Measurements from ENCODE around the gene SGCD. TPM values are rescaled to one million over a fixed set of nuclear protein-coding genes. Genes with fewer than 3 reads are reported as not detected.
"Not testable (repeated sequence)": the region's sequence is repeated elsewhere in the genome, so short reads cannot be mapped to it uniquely, and the experiment has no call there.

SGCD gene
- total RNA-seq, 1 experiment from 2014 or later: 5.8 TPM

DNA sequence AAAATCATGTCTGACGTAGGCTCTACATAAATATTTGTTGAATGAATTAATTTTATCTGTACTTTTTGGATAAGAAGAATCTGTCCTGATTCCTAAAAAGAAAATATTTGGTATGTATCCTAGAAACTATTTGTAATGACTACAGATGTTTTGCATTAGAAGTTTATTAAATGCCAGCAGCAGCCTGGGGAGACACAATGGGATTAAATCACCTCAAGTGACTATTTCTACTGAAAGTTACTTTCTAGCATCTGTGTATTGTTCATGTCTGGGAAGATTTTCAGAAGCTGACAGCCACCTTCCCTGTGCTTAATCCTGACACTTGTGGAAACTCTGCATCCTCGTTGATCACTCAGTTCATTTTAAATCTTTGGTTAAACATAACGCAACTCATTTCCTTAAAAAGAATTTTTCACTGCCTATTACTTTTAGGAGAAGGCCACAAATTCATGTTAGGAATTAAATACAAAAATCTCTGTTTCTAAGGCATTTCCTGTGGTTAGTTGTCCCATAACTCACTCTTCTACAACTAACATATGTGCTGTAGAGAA lies 313.8 kb downstream of the SGCD start:
- no peak overlapping the region for H3K27ac ChIP-seq
- no peak overlapping the region for H3K4me3 ChIP-seq
- no peaks in the 10 kb centered on the region for H3K36me3 ChIP-seq
- no peaks in the 10 kb centered on the region for H3K27me3 ChIP-seq
- 0 out of 2 replicates have a peak, but pooled peaks cover 4% of the 10 kb centered on the region for H3K4me1 ChIP-seq
- DNase-seq: no peak
- H3K9me3 ChIP-seq (replicated peaks): no peaks in the 10 kb centered on the region

DNA sequence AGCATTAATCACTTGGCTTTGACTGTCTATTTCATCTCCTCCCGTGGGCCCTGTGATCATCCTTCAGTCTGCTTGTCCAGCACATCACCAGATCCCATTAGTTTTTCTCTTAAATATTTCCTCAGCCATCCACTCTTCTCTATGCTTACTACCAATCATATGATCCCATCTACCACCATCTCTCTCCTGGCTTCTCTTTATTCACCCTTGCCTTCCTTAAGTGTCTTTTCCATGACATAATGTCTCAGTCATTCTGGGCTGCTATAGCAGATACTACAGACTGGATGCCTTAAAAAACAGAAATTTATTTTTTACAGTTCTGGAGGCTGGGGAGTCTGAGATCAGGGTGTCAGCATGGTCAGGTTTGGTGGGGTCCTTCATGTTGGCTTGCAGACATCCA lies 314.7 kb downstream of the SGCD start:
- no peaks in the 10 kb centered on the region for H3K36me3 ChIP-seq
- no peak overlapping the region for H3K27ac ChIP-seq
- H3K9me3 ChIP-seq (replicated peaks): no peaks in the 10 kb centered on the region
- H3K4me1 ChIP-seq: 0 out of 2 replicates have a peak, but pooled peaks cover 4% of the 10 kb centered on the region
- no peaks in the 10 kb centered on the region for H3K27me3 ChIP-seq
- H3K4me3 ChIP-seq: no peak overlapping the region
- no peak for DNase-seq

DNA sequence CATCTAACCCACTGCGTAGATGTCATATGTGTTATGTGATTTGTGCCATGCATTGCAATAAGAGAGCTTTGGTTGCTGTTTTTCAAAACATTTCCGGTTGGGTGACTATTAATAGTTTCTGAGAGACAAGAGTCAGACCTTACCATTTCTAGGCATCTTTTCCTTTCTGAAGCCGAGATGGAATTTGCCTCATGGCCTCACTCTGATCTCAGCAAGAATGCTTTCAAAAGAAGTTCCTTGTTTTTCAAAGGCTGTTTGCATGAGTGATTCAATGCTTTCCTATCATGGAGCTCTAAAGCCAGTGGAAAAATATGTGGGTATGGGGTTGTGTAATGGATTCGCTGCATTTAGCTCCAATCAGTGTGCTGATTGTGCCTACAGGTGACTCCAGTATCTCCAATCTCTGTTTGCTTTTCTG lies 320.1 kb downstream of the SGCD start:
- Histone ChIP-seq H3K27ac (no peak overlapping the region), H3K4me1 (no peaks in the 10 kb centered on the region), H3K36me3 (no peaks in the 10 kb centered on the region), H3K27me3 (no peaks in the 10 kb centered on the region), H3K4me3 (no peak overlapping the region), H3K9me3 (replicated peaks) (no peaks in the 10 kb centered on the region)
- DNase-seq: no peak

DNA sequence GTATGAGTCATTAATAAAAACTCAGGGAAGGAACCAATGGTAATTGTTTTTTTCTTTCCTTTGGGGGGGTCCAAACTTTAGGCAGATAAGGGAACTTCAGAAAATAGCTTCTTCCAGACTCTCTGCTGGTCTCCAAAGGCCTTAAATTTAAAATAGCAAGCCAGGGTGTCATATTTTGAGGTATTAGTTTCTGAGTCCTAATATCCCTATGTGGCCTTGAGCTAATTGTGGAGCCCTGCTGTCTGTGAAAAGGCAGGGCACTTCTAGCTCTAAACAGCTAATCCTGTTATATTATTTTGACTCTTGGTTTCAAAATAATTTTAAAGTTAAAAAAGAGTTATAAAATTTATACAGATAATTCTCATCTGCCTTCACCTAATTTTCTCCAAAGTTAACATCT lies 327.5 kb downstream of the SGCD start:
- H3K36me3 ChIP-seq: no peaks in the 10 kb centered on the region
- no peaks in the 10 kb centered on the region for H3K9me3 ChIP-seq (replicated peaks)
- H3K27me3 ChIP-seq: no peaks in the 10 kb centered on the region
- H3K4me1 ChIP-seq: no peaks in the 10 kb centered on the region
- no peak for DNase-seq
- no peak overlapping the region for H3K4me3 ChIP-seq
- H3K27ac ChIP-seq: no peak overlapping the region

DNA sequence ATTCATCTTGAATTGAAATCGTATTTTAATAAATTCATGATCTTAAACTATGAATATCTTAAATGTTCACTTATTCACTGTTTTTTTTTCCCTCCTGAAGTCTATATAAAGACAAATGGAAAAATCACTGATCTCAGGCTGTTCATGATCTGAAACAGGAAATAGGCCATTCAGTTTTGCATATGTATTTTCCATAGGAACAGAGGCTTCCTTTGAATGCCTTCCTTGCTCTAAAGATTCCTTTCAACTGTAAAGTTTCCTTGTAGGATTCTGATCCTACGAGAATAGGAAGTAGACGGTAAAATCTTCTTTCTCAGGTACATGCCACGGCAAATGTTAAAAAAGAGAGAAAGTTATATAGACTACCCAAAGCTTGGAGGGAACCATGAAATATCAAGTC lies 328.8 kb downstream of the SGCD start:
- Histone ChIP-seq H3K4me1 (no peaks in the 10 kb centered on the region), H3K27me3 (no peaks in the 10 kb centered on the region), H3K36me3 (no peaks in the 10 kb centered on the region), H3K27ac (no peak overlapping the region), H3K4me3 (no peak overlapping the region), H3K9me3 (replicated peaks) (no peaks in the 10 kb centered on the region)
- DNase-seq: no peak

DNA sequence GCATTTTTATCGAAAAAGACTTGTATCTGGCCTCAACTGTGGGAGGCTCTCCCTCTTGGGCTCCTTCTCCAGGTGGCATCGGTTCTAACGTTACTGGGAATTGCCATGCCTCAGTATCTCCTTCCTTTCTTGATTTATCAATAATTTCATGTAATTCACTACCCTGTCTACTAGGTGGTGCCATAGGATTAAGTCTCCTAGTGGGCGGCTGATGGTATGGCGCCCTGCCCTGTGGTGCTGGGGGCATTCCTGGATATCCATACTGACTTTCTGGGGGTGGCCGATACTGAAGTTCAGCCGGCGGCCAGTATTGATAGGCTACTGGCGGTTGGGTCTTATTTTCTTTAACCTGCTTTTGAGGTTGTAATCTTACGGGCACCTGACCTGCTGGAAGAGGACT lies 337.9 kb downstream of the SGCD start:
- H3K4me1 ChIP-seq: not testable (repeated sequence)

DNA sequence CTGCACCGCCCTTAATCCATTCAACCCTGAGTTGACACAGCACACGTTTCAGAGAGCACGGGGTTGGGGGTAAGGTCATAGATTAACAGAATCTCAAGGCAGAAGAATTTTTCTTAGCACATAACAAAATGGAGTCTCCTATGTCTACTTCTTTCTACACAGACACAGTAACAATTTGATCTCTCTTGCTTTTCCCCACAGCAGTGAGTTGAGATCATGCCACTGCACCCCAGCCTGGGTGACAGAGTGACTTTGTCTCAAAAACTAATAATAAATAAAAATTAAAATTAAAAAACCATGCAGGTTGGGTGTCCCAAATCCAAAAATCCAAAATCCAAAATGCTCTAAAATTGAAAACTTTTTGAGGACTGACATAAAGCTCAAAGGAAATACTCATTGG lies 339.7 kb downstream of the SGCD start:
- H3K36me3 ChIP-seq; H3K27me3 ChIP-seq; H3K9me3 ChIP-seq (replicated peaks); DNase-seq; H3K4me3 ChIP-seq; H3K4me1 ChIP-seq; H3K27ac ChIP-seq: not testable (repeated sequence)

More for the DNA sequence above, 337.9 kb downstream of the SGCD start:
- H3K27me3 ChIP-seq; H3K9me3 ChIP-seq (replicated peaks); H3K27ac ChIP-seq; H3K4me3 ChIP-seq; H3K36me3 ChIP-seq; DNase-seq: not testable (repeated sequence)

DNA sequence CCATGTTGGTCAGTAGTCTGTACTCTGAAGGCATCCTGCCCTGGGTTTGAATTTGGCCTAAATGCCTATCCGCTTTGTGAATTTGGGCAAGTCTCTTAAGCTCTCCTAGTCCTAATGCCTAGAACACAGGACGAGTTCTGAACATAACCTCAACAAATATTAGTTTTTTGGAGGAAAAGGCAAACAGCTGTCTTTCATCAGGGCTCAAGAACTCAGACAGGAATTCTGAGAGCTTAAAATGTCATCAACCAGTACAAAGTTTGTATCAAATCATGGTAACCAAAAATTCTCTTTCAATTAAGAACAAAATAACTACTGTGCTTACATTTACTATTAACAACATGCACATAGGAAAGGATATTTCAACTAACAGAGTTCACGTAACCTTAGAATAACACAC lies 340.7 kb downstream of the SGCD start:
- no peak for DNase-seq
- H3K36me3 ChIP-seq: no peaks in the 10 kb centered on the region

DNA sequence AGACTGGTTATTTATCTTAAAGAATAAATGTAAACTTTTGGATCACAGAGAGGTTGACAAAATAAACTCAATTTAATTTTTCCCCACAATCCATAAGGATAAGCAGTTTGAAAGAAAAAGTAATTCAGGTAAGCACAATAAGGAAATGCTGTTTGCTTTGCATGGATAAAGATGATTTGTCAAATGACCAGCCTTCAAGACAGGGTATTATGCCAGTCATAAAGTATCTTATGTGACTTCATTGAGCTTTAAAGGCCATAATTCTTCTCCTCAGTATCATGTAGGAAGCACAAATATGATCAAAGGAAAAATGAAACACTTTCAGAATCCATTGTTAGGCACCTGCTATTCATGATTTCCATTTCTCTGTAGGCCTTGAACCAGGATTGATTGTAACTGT lies 342.5 kb downstream of the SGCD start:
- Histone ChIP-seq H3K36me3 (no peaks in the 10 kb centered on the region), H3K4me1 (no peaks in the 10 kb centered on the region), H3K27ac (no peak overlapping the region), H3K4me3 (no peak overlapping the region), H3K9me3 (replicated peaks) (no peaks in the 10 kb centered on the region), H3K27me3 (no peaks in the 10 kb centered on the region)
- DNase-seq: no peak

More for the DNA sequence above, 340.7 kb downstream of the SGCD start:
- H3K9me3 ChIP-seq (replicated peaks): no peaks in the 10 kb centered on the region
- no peak overlapping the region for H3K27ac ChIP-seq
- H3K27me3 ChIP-seq: no peaks in the 10 kb centered on the region
- H3K4me3 ChIP-seq: no peak overlapping the region
- no peaks in the 10 kb centered on the region for H3K4me1 ChIP-seq

DNA sequence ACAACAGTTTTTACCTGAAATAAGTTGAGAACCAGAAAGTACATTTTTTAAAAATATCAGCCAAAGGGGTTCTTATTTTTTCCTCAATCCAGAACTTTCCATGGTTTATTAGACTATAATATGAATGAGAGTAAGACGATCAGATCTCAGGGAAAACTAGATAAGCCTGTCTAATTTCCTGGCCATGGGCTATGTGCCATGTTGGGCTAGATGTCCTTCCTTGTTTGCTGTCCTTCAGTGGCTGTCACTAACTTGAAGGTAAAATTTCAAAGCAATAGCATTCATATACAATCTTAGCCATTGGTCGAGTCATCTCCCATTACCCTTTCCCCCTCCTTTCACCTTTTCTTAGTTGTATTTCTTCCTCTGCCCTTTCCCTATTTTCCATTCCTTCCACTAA lies 343.7 kb downstream of the SGCD start:
- Histone ChIP-seq H3K4me3 (no peak overlapping the region), H3K9me3 (replicated peaks) (no peaks in the 10 kb centered on the region), H3K36me3 (no peaks in the 10 kb centered on the region), H3K27ac (no peak overlapping the region), H3K27me3 (no peaks in the 10 kb centered on the region), H3K4me1 (no peaks in the 10 kb centered on the region)
- no peak for DNase-seq

DNA sequence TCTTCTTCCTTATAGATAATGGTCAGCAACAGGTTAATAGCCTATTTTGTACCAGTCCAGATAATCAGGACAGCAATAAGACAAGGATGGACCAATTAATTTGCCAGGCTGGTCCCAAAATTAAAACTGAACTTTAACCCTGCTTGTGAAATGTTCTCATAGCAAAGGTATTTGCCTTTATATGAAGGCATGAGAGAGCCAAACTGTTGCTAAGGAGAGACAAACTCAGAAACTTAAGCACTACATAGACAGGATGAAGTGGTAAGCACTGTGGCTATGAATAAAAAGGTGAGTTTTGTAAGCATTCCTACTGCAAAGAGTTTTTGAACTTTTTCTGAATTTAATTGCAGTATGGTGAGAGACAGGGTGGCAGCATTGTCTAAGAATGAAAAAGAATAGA lies 348.4 kb downstream of the SGCD start:
- Histone ChIP-seq H3K9me3 (replicated peaks) (no peaks in the 10 kb centered on the region), H3K4me1 (no peaks in the 10 kb centered on the region), H3K27me3 (no peaks in the 10 kb centered on the region), H3K27ac (no peak overlapping the region), H3K36me3 (no peaks in the 10 kb centered on the region), H3K4me3 (no peak overlapping the region)
- no peak for DNase-seq

DNA sequence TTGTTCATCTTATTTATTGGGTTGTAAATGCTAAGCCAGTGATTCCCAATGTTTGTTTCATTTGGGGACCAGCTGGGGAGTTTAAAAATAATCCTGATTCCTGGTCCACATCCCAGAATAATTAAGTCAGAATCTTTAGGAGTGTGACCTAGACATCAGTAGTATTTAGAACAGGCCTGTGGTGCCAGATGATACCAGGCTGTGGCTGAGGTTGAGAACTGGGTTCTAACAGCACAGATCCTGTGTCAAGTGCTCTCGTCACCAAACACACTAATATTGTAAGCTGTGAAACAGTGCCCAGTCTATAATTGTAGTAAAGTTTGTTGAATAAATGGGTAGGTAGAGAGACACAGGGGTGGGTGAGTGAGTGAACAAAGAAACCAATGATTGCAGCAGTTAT lies 351.0 kb downstream of the SGCD start:
- Histone ChIP-seq H3K4me3 (no peak overlapping the region), H3K27ac (no peak overlapping the region), H3K36me3 (no peaks in the 10 kb centered on the region), H3K9me3 (replicated peaks) (no peaks in the 10 kb centered on the region), H3K27me3 (no peaks in the 10 kb centered on the region), H3K4me1 (no peaks in the 10 kb centered on the region)
- no peak for DNase-seq

DNA sequence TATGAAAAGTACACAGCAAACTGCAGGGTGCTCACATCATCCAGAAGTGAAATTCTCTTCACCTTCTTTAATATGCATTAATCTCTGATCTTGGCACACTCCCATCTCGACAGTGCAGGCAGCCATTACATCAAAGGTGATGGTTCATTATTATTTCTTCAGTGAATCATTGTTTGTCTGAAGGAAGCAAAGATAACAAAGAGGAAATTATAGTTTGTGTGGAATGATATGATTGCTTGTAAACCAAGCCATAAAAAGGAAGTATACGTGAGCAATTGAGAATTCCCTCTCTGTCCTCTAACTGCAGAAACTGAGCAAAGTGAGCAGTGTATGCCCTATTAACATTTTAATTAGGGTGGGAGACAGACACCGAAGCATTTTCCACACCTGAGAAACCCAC lies 351.5 kb downstream of the SGCD start:
- Histone ChIP-seq H3K9me3 (replicated peaks) (no peaks in the 10 kb centered on the region), H3K27me3 (no peaks in the 10 kb centered on the region), H3K4me3 (no peak overlapping the region), H3K4me1 (no peaks in the 10 kb centered on the region), H3K27ac (no peak overlapping the region), H3K36me3 (no peaks in the 10 kb centered on the region)
- DNase-seq: no peak

DNA sequence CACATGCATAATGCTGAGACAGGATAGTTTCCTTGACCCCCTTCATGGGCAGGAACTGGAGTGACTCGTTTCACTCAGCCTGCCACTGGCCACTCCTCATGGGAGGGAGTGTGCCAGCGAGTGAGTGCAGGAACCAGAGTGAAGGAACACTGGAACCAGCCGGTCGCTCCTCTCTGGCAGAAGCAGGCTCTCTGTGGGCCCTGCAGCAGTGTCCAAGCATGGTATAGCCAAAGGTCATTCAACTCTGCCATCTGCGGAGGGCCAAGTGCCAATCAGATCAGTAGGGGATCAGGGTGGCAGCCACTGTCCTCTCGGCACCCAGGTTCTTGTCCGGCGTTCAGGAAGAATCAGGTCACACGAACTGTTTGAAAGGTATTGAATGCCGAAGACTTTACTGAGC lies 353.9 kb downstream of the SGCD start:
- H3K4me3 ChIP-seq: no peak overlapping the region
- H3K27me3 ChIP-seq: no peaks in the 10 kb centered on the region
- H3K9me3 ChIP-seq (replicated peaks): no peaks in the 10 kb centered on the region
- no peak overlapping the region for H3K27ac ChIP-seq
- no peaks in the 10 kb centered on the region for H3K4me1 ChIP-seq
- no peak for DNase-seq
- no peaks in the 10 kb centered on the region for H3K36me3 ChIP-seq

DNA sequence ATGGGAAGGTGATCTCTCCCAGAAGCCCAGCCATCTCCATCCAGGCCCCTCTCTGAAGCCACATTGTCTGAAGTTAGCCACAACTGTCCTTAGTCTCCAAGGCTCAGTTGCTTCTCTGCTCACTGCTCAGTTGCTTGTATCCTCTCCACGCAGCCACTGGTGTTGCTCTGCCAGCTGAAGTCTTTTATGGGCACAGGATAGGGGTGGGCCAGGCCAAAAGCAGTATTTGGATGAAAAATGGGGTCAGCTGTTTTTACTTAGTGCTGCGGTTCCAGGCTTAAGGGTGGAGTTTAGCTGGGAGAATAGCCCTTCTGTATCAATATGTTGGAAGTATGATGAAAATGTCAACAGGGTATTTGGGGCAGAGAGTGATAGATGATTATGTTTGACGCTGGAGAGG lies 354.3 kb downstream of the SGCD start:
- H3K4me1 ChIP-seq: no peaks in the 10 kb centered on the region
- H3K27ac ChIP-seq: no peak overlapping the region
- no peaks in the 10 kb centered on the region for H3K9me3 ChIP-seq (replicated peaks)
- no peaks in the 10 kb centered on the region for H3K36me3 ChIP-seq
- H3K27me3 ChIP-seq: no peaks in the 10 kb centered on the region
- no peak for DNase-seq
- no peak overlapping the region for H3K4me3 ChIP-seq

DNA sequence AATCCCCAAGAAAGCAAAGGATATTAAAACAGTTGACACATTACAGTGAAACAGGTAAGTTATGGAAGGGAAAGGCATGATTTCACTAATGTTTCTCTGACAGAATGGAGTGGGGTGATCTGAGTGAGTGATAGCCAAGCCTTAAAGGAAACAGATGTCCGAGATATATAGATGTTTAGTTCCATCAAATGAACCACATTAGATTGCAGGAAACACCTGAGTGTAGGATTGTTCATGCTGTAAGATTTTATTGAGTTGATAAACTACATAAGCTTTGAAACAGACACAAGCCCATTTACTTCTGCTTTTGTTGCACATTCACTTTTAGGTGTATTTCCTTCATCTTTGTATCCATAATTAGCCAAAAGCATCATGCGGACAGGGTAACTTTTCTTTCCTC lies 356.0 kb downstream of the SGCD start:
- DNase-seq: no peak
- H3K4me1 ChIP-seq: no peaks in the 10 kb centered on the region
- no peak overlapping the region for H3K27ac ChIP-seq
- H3K4me3 ChIP-seq: no peak overlapping the region
- H3K9me3 ChIP-seq (replicated peaks): no peaks in the 10 kb centered on the region
- no peaks in the 10 kb centered on the region for H3K27me3 ChIP-seq
- no peaks in the 10 kb centered on the region for H3K36me3 ChIP-seq
